Endodermal cell (in vitro differentiated cells): ENCODE results near the gene AKAP13. TPM values are rescaled to one million over a fixed set of nuclear protein-coding genes. Genes with fewer than 3 reads are reported as not detected.

ENCODE experiments used
- DNase-seq: peaks from one replicate; pipeline ENCODE4 v3.0.0-alpha.2; 2017
- H3K27ac ChIP-seq: 2 replicates; pipeline ENCODE4 v1.5.1; 2013; ENCODE audit warnings: mild to moderate bottlenecking, low read depth, low read length, moderate library complexity
- H3K27me3 ChIP-seq: 2 replicates; pipeline ENCODE4 v1.6.1; 2013; ENCODE audit warnings: mild to moderate bottlenecking, low read length, moderate library complexity; ENCODE audit not compliant: insufficient read depth, control insufficient read depth, poor library complexity, severe bottlenecking
- H3K36me3 ChIP-seq: 2 replicates; pipeline ENCODE4 v1.7.0; 2013; ENCODE audit warnings: mild to moderate bottlenecking, low read length, moderate library complexity; ENCODE audit not compliant: control insufficient read depth, insufficient read depth
- H3K4me1 ChIP-seq: one replicate; pipeline ENCODE4 v1.7.0; 2013; ENCODE audit warnings: low read length; ENCODE audit not compliant: control insufficient read depth, insufficient read depth
- H3K4me3 ChIP-seq: 2 replicates; pipeline ENCODE4 v1.5.1; 2013; ENCODE audit warnings: mild to moderate bottlenecking, low read length, moderate library complexity
- H3K9ac ChIP-seq: 2 replicates; pipeline ENCODE4 v1.6.1; 2013; ENCODE audit warnings: mild to moderate bottlenecking, low read length, moderate library complexity; ENCODE audit not compliant: poor library complexity, severe bottlenecking; ENCODE audit errors: extremely low read depth
- H3K9me3 ChIP-seq: 2 replicates; pipeline ENCODE4 v1.6.1; 2013; ENCODE audit warnings: mild to moderate bottlenecking, low read length, moderate library complexity; ENCODE audit not compliant: control insufficient read depth
- H3K27ac Mint-ChIP-seq: 2 replicates; pipeline ENCODE4 v1.8.0; 2020; ENCODE audit warnings: mixed read lengths
- H3K27me3 Mint-ChIP-seq: 2 replicates; pipeline ENCODE4 v1.8.0; 2021; ENCODE audit warnings: mild to moderate bottlenecking, mixed read lengths; ENCODE audit not compliant: insufficient read depth
- H3K36me3 Mint-ChIP-seq: 2 replicates; pipeline ENCODE4 v1.8.0; 2020; ENCODE audit warnings: low read depth, mixed read lengths
- H3K4me1 Mint-ChIP-seq: 2 replicates; pipeline ENCODE4 v1.8.0; 2020; ENCODE audit warnings: mixed read lengths
- H3K4me3 Mint-ChIP-seq: 2 replicates; pipeline ENCODE4 v1.8.0; 2020; ENCODE audit warnings: mild to moderate bottlenecking, moderate library complexity, mixed read lengths
- H3K9me3 Mint-ChIP-seq: 2 replicates; pipeline ENCODE4 v1.8.0; 2020; ENCODE audit warnings: mild to moderate bottlenecking, mixed read lengths
- WGBS, 2 experiments: methylation state at CpG; one replicate each; pipeline versions ENCODE4 v1.1.5 to v1.1.7; 2013; ENCODE audit warnings: missing lambda C conversion rate in 2 of 2, mixed read lengths in 1 of 2; ENCODE audit not compliant: insufficient coverage in 1 of 2, insufficient read length in 1 of 2; 5-methylcytosine and 5-hydroxymethylcytosine counted together
- total RNA-seq, 2 donors: library from RNA; stranded (reverse); fragmentation: NEBNext Ultra II Directional in 1 of 2; extraction: Animal tissue kit (Norgen Biotek cat#: 25700) in 1 of 2; gene quantifications; 2 replicates in 1 of 2; 3 replicates in 1 of 2; pipeline ENCODE4 v1.2.1, GENCODE V29; 2021
- TF ChIP-seq, protein P1 (sequence below): fragments of 200-600 bp; sonication (generic); conservative IDR thresholded peaks from 2 replicates; pipeline ENCODE4 v1.5.0; 2021; ENCODE audit warnings: antibody characterized with exemption, mild to moderate bottlenecking

The AKAP13 gene
- total RNA-seq, 2 donors from 2014 or later = 115 to 131 TPM

DNA sequence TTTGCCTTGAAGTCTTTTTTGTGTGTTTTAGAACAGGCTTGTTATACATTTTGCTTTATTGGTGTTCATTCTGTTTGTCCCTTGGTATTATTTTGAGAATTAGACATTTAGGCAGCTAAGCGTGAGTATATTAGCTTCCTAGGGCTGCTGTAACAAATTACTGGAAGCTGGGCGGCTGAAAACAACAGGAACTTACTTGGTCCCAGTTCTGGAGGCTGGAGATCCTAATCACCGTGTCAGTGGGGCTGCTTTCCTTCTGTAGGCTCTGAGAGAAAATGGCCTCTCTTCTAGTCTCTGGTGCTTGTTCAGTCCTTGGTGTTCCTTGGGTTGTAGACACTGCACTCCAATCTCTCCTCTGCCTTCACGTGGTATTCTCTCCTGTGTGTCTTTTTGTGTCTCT, 272.1 kb downstream of the AKAP13 start:
- H3K4me1 Mint-ChIP-seq = no peaks in the 10 kb centered on the region
- Histone ChIP-seq H3K4me3 (no peak overlapping the region), H3K9ac (no peak overlapping the region), H3K27ac (no peak overlapping the region), H3K9me3 (no peaks in the 10 kb centered on the region), H3K36me3 (peaks cover 90% of the 10 kb centered on the region), H3K4me1 (no peaks in the 10 kb centered on the region), H3K27me3 (no peaks in the 10 kb centered on the region)
- no peaks in the 10 kb centered on the region for H3K27me3 Mint-ChIP-seq
- no peak for DNase-seq
- no peaks in the 10 kb centered on the region for H3K9me3 Mint-ChIP-seq
- H3K27ac Mint-ChIP-seq = no peak overlapping the region
- 93 to 97% methylated on average over 3 to 4 of the region's 4 CpGs for WGBS, 2 experiments
- H3K36me3 Mint-ChIP-seq = peaks cover 27% of the 10 kb centered on the region
- TF ChIP-seq, protein P1, sequence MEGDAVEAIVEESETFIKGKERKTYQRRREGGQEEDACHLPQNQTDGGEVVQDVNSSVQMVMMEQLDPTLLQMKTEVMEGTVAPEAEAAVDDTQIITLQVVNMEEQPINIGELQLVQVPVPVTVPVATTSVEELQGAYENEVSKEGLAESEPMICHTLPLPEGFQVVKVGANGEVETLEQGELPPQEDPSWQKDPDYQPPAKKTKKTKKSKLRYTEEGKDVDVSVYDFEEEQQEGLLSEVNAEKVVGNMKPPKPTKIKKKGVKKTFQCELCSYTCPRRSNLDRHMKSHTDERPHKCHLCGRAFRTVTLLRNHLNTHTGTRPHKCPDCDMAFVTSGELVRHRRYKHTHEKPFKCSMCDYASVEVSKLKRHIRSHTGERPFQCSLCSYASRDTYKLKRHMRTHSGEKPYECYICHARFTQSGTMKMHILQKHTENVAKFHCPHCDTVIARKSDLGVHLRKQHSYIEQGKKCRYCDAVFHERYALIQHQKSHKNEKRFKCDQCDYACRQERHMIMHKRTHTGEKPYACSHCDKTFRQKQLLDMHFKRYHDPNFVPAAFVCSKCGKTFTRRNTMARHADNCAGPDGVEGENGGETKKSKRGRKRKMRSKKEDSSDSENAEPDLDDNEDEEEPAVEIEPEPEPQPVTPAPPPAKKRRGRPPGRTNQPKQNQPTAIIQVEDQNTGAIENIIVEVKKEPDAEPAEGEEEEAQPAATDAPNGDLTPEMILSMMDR = no peak
- no peak overlapping the region for H3K4me3 Mint-ChIP-seq

DNA sequence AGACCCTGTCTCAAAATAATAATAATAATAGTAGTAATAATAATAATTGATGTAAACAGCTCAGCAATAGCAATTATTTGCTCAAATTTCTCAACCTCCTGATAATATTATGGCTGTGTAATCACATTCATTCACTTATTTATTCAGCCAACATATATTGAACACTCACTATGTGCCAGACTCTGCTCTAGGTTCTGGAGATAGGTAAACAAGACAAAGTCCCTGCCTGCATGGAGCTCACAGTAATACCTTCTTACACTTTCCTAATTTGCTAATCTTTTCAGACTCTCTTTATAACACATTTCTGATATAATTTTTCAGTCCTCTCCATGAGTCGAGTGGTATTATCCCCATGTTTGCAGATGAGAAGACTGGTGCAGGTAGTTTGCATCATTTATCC, 276.7 kb downstream of the AKAP13 start:
- 80% methylated on average over 1 of the region's 1 CpG; no CpG with 5 or more reads in 1 of the 2 experiments for WGBS, 2 experiments
- H3K9me3 Mint-ChIP-seq = no peaks in the 10 kb centered on the region
- TF ChIP-seq, protein P1 = no peak
- H3K4me1 Mint-ChIP-seq = no peaks in the 10 kb centered on the region
- H3K27me3 ChIP-seq = no peaks in the 10 kb centered on the region
- no peak overlapping the region for H3K27ac ChIP-seq
- H3K9me3 ChIP-seq = no peaks in the 10 kb centered on the region
- H3K36me3 ChIP-seq = peaks cover 89% of the 10 kb centered on the region
- H3K4me3 Mint-ChIP-seq = no peak overlapping the region
- no peak overlapping the region for H3K4me3 ChIP-seq
- H3K36me3 Mint-ChIP-seq = peaks cover 53% of the 10 kb centered on the region
- H3K27me3 Mint-ChIP-seq = no peaks in the 10 kb centered on the region
- no peak for DNase-seq
- H3K4me1 ChIP-seq = no peaks in the 10 kb centered on the region
- H3K9ac ChIP-seq = no peak overlapping the region
- no peak overlapping the region for H3K27ac Mint-ChIP-seq

DNA sequence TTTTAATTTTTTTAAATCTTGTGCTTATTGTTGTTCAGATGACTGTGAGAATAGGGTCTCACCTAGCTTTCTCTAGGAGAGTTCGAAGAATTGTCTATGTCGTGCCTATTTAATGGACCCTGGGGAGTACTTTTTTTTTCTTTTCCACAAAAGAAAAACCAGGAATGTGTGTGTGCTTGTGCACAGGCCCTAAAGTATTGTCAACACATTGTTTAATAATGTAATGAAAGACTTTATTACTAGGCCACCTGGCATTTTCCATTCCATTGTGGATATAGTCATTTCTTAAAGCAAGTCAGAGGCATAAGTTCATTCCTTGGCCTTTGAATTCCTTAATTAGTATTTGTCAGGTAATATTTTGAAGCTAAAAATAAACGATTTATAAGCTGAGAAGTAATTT, 278.4 kb downstream of the AKAP13 start:
- Histone ChIP-seq H3K9ac (no peak overlapping the region), H3K4me1 (no peaks in the 10 kb centered on the region), H3K9me3 (no peaks in the 10 kb centered on the region), H3K27ac (no peak overlapping the region), H3K36me3 (peaks cover 90% of the 10 kb centered on the region), H3K27me3 (no peaks in the 10 kb centered on the region), H3K4me3 (no peak overlapping the region)
- Mint-ChIP-seq H3K4me1 (no peaks in the 10 kb centered on the region), H3K27ac (no peak overlapping the region), H3K36me3 (peaks cover 65% of the 10 kb centered on the region), H3K4me3 (no peak overlapping the region), H3K27me3 (no peaks in the 10 kb centered on the region), H3K9me3 (no peaks in the 10 kb centered on the region)
- 93 to 97% methylated on average over 3 of the region's 3 CpGs for WGBS, 2 experiments
- no peak for DNase-seq
- TF ChIP-seq, protein P1 = no peak
